HL-60/S4 (cell line): ENCODE measurements around the gene SST.
"Not testable (repeated sequence)": the region's sequence is repeated elsewhere in the genome, so short reads cannot be mapped to it uniquely, and the experiment has no call there.

Experiments
- in situ Hi-C: fragments of 300-500 bp; cut with MboI; formaldehyde crosslinking; loops from 2 replicates; pipeline ENCODE4 v1.14.3; 2022; ENCODE audit warnings: low sequenced_read_pairs

The SST gene

DNA sequence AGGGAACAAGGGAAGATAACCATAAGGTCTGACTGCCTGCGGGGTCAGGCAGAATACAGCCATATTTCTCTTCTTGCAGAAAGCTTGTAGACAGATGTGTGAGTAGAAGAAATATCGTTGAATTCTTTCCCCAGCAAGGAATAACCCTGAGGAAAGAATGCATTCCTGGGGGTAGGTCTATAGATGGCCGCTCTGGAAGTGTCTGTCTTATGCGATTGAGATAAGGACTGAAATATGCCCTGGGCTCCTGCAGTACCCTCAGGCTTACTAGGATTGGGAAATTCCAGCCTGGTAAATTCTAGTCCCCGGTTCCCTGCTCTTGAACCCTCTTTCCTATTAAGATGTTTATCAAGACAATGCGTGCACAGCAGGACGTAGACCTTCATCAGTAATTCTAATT lies 15.8 kb upstream of the SST start:
- in situ Hi-C loops = no loop called here

DNA sequence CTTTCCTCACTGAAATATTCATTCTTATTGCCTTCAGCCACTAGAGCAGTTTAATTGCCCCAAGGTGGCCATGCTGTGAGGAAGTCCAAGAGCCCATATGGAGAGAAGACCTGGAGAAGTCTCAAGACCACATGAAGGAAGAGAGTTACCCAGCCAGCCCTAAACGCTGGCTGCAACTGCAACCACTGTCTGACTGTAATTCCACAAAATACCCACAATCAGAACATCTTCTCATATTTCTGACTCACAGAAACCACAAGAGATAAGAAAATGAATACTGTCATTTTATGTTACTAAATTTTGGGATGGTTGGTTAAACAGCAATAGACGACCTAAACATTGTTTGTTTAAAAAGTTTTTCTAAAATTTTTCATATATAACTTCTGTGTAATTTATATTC lies 14.7 kb upstream of the SST start:
- in situ Hi-C loops = no loop called here

DNA sequence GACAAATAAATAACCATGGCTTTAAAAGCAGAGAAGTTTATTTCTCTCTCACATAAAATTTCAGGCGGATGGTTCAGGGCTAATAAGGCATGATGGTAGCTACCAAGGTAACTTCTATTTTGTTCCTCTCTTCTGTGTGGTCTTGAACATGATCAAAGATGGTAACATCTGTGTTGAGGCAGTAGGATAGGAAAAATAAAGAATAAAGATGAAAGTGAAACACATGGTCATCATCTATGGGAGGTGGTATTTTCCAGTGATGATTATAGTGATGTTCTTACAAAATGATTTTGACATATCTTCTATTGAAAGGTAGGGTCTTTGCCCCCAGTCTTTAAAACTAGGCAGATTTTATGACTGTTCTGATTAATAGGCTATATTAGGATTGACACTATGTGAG lies 14.2 kb upstream of the SST start:
- in situ Hi-C loops = no loop called here

DNA sequence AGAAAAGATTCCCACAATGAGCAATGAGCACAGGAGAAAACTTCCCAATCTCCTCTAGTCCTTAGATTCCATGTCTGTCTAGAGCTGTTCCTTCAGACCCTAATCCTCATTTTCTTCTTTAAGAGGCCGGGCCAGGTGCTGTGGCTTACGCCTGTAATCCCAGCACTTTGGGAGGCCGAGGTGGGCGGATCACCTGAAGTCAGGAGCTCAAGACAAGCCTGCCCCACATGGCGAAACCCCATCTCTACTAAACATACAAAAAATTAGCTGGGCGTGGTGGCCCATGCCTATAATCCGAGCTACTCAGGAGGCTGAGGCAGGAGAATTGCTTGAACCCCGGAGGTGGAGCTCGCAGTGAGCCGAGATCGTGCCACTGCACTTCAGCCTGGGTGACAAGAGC lies 11.6 kb upstream of the SST start:
- in situ Hi-C loops = not testable (repeated sequence)

DNA sequence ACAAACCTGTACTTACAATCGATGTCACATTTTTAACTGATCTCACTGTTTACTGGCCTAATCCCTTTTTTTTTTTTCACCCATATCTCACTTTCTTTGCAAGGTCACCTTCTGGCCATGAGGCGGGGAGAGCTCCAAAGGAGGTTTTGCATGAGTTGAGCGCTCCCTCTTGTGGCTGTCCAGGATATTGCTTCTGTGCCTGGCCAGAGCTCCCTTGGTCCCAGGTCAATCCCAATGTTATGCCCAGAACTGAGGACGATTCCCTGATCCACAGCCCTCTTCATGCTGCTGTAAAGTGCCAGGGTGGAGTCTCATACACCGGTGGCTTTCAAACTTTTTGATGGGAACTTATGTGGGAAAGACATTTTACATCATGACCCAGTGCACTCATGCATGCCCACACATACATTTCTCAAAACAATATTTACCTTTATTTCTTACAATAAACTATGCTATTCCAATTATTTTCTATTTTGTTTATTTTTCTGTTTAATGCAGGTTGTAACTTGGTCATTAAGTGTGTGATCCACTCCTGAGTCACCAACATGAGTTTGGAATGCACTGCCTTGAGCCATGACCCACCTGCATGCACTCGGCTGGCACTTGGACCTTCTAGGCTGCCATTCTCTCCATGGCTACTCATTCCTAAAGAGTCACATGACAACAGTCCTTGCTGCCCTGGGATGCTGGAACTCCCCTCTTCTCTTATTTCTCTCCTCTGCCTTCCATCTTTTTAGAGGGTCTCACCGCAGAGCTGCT lies 9.6 kb upstream of the SST start:
- in situ Hi-C loops = loop anchor here (10.0 kb wide), 1 partner anchor 355 kb away; no protein-coding TSS in a partner anchor

- in situ Hi-C loops = loop anchor here (10.0 kb wide), 1 partner anchor 354 kb away; no protein-coding TSS in a partner anchor
Observed at GRCh38 chr3:187678726-187679268, 8.6 kb upstream of the SST start.

DNA sequence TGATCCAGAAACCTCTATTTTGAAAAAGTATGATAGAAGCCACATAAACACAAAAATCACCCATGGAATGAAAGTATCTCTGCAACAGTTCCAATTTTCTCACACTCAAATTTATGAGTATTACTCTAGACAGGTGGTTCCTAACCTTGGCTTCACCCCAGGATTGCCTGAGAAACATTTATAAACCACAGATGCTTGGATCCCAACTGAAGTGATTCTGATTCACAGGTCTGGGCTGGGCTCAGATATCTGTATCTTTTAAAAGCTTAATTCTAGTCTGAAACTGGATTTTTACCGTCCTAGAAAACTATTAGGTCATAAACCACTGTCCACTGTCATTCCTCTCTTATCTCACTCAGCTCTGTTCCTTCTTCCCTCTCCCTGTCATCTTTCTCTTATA lies 7.4 kb upstream of the SST start:
- in situ Hi-C loops = loop anchor here (10.0 kb wide), 1 partner anchor 353 kb away; no protein-coding TSS in a partner anchor

GRCh38 chr3:187673012-187673411 lies 2.8 kb upstream of the SST start:
- in situ Hi-C loops = loop anchor here (10.0 kb wide), 1 partner anchor 348 kb away; no protein-coding TSS in a partner anchor

DNA sequence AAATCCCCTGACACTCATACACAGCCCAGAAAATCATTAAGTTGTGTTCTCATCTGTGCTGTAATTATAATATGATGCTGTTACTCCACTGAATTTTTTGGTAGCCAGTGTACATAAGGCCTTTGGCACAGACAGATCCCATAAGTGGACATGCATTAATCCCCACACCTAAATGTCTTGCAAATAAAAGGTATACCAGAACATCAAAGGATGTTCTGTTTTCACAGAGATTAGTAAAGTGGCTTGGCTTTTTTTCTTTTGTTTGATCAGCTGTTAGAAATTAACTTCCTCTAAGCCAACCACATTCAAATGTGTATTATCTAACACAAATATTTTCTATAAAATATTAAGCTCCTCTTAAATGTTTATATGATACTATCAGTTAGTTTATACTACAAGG lies 2.7 kb downstream of the SST start:
- in situ Hi-C loops = no loop called here

- in situ Hi-C loops = no loop called here
Observed at GRCh38 chr3:187665764-187666402, 4.3 kb downstream of the SST start.

GRCh38 chr3:187665010-187665409 lies 5.2 kb downstream of the SST start:
- in situ Hi-C loops = no loop called here

DNA sequence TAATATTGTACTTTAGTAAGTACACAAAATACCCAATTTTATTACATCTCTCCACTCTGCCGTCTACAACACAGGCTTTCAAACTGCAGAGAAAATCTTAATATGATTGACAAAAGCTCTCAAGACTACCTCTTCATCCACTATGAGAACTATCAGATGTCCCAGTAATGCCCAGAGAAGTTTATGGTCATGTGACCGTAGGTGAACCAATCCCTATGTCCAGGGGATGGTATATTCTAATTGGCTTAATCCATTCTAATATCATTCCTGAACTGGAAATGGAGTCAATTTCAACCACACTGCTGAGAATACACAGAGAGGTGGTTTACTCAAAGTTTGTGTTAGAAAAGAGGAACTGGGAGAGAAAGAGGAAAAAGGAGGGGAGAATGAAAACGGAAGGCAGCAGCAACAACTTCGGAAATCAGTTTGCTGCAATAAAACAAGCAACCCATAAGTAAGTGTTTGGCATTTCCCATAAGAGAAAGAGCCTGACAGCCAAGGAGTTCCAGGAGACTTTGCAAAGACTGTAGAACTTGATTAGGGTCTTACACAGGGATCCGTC lies 7.3 kb downstream of the SST start:
- in situ Hi-C loops = no loop called here

GRCh38 chr3:187661267-187661666 lies 8.9 kb downstream of the SST start:
- in situ Hi-C loops = no loop called here

DNA sequence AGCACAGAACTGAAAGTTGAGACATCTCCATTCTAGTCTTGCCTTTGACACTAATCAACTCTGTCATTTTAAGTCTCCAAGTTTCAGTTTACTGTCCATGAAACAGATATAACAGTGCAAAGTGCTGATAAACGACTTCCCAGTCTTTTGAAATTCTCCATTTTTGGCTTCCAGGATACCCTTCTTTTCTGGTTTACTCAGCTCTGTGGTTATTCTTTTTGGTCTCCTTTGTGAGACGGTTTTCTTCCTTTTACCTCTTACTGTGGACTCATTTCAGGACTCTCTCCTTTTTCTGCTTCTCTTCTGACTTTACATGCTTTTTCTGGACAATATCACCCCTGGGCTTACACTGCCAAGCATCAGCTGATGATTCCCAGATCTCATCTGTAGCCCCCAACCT lies 18.9 kb downstream of the SST start:
- in situ Hi-C loops = no loop called here

- in situ Hi-C loops = no loop called here
Observed at GRCh38 chr3:187648177-187648576, 22.0 kb downstream of the SST start.

- in situ Hi-C loops = no loop called here
Observed at GRCh38 chr3:187646906-187647660, 23.1 kb downstream of the SST start.

DNA sequence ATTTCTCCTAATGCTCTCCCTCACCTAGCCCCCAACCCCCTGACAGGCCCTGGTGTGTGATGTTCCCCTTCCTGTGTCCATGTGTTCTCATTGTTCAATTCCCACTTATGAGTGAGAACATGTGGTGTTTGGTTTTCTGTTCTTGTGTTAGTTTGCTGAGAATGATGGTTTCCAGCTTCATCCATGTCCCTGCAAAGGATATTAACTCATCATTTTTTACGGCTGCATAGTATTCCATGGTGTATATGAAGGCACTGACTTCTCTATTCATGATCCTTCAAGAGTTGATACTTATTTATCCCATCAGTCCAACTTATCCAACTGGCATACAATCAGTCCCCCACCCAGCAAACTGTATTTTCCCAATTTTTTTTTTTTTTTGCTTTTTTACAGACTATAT lies 24.8 kb downstream of the SST start:
- in situ Hi-C loops = not testable (repeated sequence)

DNA sequence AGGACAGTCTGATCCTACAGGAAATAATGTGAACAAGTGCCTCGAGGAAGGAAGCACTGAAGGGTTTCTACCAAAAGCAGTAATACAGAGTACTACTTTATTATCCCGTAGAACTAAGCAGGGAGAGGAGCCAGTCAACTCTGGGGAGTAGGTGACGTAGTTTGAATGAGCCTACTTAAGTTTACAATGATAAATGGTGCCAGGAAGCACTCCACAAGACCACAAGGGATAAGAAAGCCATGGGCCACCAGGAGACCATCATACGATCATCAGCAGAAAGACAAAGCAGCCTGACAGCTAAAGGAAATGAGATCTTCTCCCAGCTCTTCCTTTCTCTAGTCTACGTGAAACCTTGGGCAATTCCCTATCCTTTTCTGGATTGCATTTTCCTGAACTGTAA lies 27.3 kb downstream of the SST start:
- in situ Hi-C loops = no loop called here

GRCh38 chr3:187641320-187642016 lies 28.7 kb downstream of the SST start:
- in situ Hi-C loops = no loop called here

DNA sequence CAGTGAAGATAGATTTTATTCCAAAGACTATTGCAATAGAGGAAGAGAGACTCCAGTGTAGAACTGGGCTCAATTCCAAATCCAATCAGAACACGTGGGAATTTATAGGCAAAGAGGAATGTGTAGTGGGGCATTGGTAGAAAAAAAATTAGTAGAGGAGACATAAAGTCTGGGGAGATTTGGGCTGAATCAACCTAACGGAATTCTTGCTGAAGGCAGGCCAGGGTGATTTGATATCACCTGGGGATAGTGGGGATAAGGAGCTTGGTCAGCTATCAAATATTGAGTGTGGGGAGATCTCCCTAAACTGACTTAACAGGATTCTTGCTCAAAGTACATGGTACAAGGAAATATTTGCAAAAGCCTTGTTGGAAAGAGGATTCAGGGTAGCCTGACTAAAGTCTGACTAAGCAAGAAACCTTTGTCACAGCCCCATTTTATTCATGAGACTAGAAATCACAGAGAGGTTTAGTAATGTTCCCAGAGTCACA lies 29.6 kb downstream of the SST start:
- in situ Hi-C loops = no loop called here
